NCI-H1417 (cell line): Measurements from ENCODE around the gene PILRB.
"Not testable (repeated sequence)": the region's sequence is repeated elsewhere in the genome, so short reads cannot be mapped to it uniquely, and the experiment has no call there.

Experiments
- DNase-seq, 3 experiments: peaks; one replicate each; lab custom pipeline; 2025; lab: John Stamatoyannopoulos, UW

The PILRB gene

GRCh38 chr7:100358027-100358856, at the start of gene PILRB:
PILRB (plus strand) TSS chr7:100358117; CDS start chr7:100358303, 186 bp downstream.
- DNase-seq: no peak

- not testable (repeated sequence) for DNase-seq
Measured at GRCh38 chr7:100318329-100318728, 39.6 kb upstream of the PILRB start.

GRCh38 chr7:100321648-100322047, 36.3 kb upstream of the PILRB start:
- not testable (repeated sequence) for DNase-seq

GRCh38 chr7:100324194-100324593, 33.7 kb upstream of the PILRB start:
- not testable (repeated sequence) for DNase-seq

- DNase-seq: not testable (repeated sequence)
Measured at GRCh38 chr7:100325671-100326070, 32.2 kb upstream of the PILRB start.

GRCh38 chr7:100326914-100327313, 31.0 kb upstream of the PILRB start:
- not testable (repeated sequence) for DNase-seq

GRCh38 chr7:100335566-100336466, 22.1 kb upstream of the PILRB start:
- peak; percentile 94 to 98 (median 98) for DNase-seq

- not testable (repeated sequence) for DNase-seq
Measured at GRCh38 chr7:100338083-100338696, 19.7 kb upstream of the PILRB start.

GRCh38 chr7:100341286-100341685, 16.6 kb upstream of the PILRB start:
- not testable (repeated sequence) for DNase-seq

- no peak for DNase-seq
Measured at GRCh38 chr7:100342765-100343164, 15.2 kb upstream of the PILRB start.

GRCh38 chr7:100344124-100344559, 13.8 kb upstream of the PILRB start:
- not testable (repeated sequence) for DNase-seq

GRCh38 chr7:100344560-100345287, 13.2 kb upstream of the PILRB start:
- peak in 1 of 3 experiments; percentile 33 for DNase-seq

- DNase-seq: peak; percentile 26 to 80 (median 61)
Measured at GRCh38 chr7:100345288-100345672, 12.6 kb upstream of the PILRB start.

- DNase-seq: no peak
Measured at GRCh38 chr7:100346921-100347320, 11.0 kb upstream of the PILRB start.

- no peak for DNase-seq
Measured at GRCh38 chr7:100348805-100349204, 9.1 kb upstream of the PILRB start.

GRCh38 chr7:100349757-100350156, 8.2 kb upstream of the PILRB start:
- DNase-seq: no peak

- DNase-seq: no peak
Measured at GRCh38 chr7:100351657-100352058, 6.3 kb upstream of the PILRB start.

- not testable (repeated sequence) for DNase-seq
Measured at GRCh38 chr7:100352230-100352781, 5.6 kb upstream of the PILRB start.

- DNase-seq: no peak
Measured at GRCh38 chr7:100352984-100353684, 4.8 kb upstream of the PILRB start.

- no peak for DNase-seq
Measured at GRCh38 chr7:100353685-100354330, 4.1 kb upstream of the PILRB start.
